ENCODE data around the gene MAP3K10. TPM values are rescaled to one million over a fixed set of nuclear protein-coding genes. Genes with fewer than 3 reads are reported as not detected.

Gene MAP3K10
- total RNA-seq, 1 donor from 2014 or later, result 17.2 TPM

DNA sequence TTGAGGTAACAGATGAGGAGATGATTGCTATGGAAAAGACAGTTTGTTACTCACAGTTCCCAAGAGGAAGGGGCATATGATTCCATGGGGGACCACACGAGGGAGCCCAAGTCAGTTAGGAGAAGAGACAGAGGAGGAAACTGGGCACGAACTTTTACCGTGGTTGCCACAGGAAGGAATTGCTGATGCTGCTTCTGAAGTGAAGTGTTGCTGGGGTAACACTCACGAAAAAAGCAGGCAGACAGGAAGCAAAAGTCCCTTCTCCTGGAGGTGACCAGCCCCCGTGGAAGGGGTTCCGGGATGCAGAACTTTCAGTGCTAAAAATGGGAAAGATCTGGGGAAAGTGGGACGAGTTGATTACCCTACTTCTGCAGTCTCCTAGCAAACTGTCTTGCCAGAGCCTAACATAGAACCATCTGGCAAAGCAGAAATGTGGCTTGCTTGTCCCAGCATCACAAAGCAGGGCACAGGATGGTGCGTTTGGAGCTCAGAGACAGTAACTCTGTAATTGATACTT lies 35.4 kb upstream of the MAP3K10 start:
- Histone ChIP-seq H3K9me3 (no peaks in the 10 kb centered on the region), H3K36me3 (no peaks in the 10 kb centered on the region), H3K4me3 (no peak overlapping the region), H3K27me3 (no peaks in the 10 kb centered on the region), H3K27ac (no peak overlapping the region), H3K4me1 (no peaks in the 10 kb centered on the region)
- intact Hi-C loops (cut with DNase I), result loop anchor here (5.0 kb wide), 1 partner anchor 61 kb away; the partner anchor contains the start of gene TTC9B
- TF ChIP-seq, protein P1, sequence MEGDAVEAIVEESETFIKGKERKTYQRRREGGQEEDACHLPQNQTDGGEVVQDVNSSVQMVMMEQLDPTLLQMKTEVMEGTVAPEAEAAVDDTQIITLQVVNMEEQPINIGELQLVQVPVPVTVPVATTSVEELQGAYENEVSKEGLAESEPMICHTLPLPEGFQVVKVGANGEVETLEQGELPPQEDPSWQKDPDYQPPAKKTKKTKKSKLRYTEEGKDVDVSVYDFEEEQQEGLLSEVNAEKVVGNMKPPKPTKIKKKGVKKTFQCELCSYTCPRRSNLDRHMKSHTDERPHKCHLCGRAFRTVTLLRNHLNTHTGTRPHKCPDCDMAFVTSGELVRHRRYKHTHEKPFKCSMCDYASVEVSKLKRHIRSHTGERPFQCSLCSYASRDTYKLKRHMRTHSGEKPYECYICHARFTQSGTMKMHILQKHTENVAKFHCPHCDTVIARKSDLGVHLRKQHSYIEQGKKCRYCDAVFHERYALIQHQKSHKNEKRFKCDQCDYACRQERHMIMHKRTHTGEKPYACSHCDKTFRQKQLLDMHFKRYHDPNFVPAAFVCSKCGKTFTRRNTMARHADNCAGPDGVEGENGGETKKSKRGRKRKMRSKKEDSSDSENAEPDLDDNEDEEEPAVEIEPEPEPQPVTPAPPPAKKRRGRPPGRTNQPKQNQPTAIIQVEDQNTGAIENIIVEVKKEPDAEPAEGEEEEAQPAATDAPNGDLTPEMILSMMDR (IDR thresholded peaks at IDR 0.05), result peak; percentile 29
- DNase-seq (peak; percentile 30), ATAC-seq (peak; percentile 42)

DNA sequence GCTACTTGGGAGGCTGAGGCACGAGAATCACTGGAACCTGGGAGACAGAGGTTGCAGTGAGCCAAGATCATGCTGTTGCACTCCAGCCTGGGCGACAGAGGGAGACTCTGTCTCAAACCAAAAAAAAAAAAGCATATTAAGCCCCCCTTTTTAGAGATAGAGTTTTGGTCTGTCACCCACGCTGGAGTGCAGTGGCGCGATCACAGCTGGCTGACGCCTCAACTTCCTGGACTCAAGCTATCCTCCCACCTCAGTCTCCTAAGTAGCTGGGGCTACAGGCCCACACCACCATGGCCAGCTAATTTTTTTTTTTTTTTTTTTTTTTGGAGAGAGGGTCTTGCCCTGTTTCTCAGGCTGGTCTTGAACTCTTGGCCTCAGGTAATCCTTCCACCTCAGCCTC lies 34.2 kb upstream of the MAP3K10 start:
- Histone ChIP-seq H3K36me3 (no peaks in the 10 kb centered on the region), H3K4me3 (no peak overlapping the region), H3K9me3 (no peaks in the 10 kb centered on the region)

DNA sequence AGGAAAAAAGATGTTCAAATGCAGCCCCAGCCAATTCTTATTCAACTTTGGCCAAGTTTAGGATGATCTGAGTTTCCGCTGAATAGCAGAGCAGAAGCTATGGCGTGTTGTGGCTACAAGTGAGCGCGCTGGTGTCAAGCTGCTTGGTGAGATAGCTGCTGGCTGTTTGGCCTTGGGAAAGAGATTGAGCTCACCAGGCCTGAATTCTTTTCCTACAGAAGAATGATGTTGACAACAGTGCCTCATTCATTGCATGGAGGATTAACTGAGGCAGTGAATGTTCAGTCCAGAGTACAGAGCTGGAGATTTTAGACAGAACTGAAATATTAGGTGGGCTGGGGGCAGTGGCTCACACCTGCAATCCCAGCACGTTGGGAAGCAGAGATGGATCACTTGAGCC lies 31.5 kb upstream of the MAP3K10 start:
- TF ChIP-seq, protein P1 (IDR thresholded peaks at IDR 0.05), result no peak
- Histone ChIP-seq H3K36me3 (no peaks in the 10 kb centered on the region), H3K4me3 (no peak overlapping the region), H3K27me3 (no peaks in the 10 kb centered on the region), H3K9me3 (no peaks in the 10 kb centered on the region), H3K27ac (no peak overlapping the region), H3K4me1 (no peaks in the 10 kb centered on the region)
- no peak for ATAC-seq
- no peak for DNase-seq
- intact Hi-C loops (cut with DNase I), result loop anchor here (5.0 kb wide), 1 partner anchor 58 kb away; the partner anchor contains the start of gene TTC9B

More for the DNA sequence above, 34.2 kb upstream of the MAP3K10 start:
- Histone ChIP-seq H3K4me1 (no peaks in the 10 kb centered on the region), H3K27ac (no peak overlapping the region), H3K27me3 (no peaks in the 10 kb centered on the region)
- ATAC-seq (no peak), DNase-seq (no peak)
- TF ChIP-seq, protein P1 (IDR thresholded peaks at IDR 0.05), result no peak
- intact Hi-C loops (cut with DNase I), result loop anchor here (5.0 kb wide), 1 partner anchor 60 kb away; the partner anchor contains the start of gene TTC9B

DNA sequence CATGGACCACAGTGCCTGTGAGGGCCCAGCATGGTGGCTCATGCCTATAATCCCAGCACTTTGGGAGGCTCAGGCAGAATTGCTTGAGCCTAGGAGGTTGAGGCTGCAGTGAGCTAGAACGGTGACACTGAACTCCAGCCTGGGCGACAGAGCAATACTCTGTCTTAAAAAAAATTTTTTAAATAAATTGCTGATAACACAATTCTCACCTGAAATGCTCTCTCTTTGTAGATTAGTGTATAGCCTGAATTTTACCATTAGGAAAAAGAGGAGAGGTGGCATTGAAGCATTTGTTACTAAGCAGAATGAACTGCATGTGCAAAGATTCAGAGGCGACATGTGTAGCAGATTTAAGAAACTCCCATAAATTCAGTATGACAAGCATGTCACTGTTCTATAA lies 29.1 kb upstream of the MAP3K10 start:
- Histone ChIP-seq H3K4me3 (no peak overlapping the region), H3K27me3 (no peaks in the 10 kb centered on the region), H3K27ac (no peak overlapping the region), H3K4me1 (no peaks in the 10 kb centered on the region), H3K36me3 (no peaks in the 10 kb centered on the region), H3K9me3 (no peaks in the 10 kb centered on the region)
- TF ChIP-seq, protein P1 (IDR thresholded peaks at IDR 0.05), result no peak
- DNase-seq (no peak), ATAC-seq (no peak)
- intact Hi-C loops (cut with DNase I), result no loop called here

DNA sequence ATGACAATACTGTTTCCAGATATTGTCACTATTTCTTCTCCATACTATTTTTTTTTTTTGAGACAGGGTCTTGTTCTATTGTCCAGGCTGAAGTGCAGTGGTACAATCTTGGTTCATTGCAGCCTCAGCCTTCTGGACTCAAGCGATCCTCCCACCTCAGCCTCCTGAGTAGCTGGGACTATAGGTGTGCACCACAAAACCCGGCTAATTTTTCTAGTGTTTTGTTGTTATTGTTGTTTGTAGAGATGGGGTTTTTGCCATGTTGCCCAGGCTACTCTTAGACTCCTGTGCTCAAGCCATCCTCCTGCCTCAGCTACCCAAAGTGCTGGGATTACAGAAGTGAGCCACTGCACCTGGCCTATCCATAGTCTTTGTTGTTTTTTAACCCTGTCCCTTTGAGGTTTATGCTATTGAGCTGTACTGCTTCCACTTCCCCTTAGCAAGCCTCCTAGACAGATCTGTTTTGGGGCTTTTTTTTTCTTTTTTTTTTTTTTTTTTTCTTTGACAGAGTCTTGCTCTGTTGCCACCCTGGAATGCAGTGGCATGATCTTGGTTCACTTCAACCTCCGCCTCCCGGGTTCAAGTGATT lies 27.6 kb upstream of the MAP3K10 start:
- Histone ChIP-seq H3K27me3 (no peaks in the 10 kb centered on the region), H3K27ac (no peak overlapping the region), H3K9me3 (no peaks in the 10 kb centered on the region), H3K4me1 (no peaks in the 10 kb centered on the region), H3K4me3 (no peak overlapping the region), H3K36me3 (no peaks in the 10 kb centered on the region)
- TF ChIP-seq, protein P1 (IDR thresholded peaks at IDR 0.05), result no peak
- no peak for ATAC-seq
- DNase-seq, result no peak
- intact Hi-C loops (cut with DNase I), result no loop called here

Data from upper lobe of right lung (tissue), 1 donor.